HepG2 (cell line): ENCODE measurements around the gene MIDN. TPM values are rescaled to one million over a fixed set of nuclear protein-coding genes. Genes with fewer than 3 reads are reported as not detected.

Source experiments
- EHMT2 ChIP-seq: fragments of 200-600 bp; sonication (generic); IDR thresholded peaks from 2 replicates; pipeline ENCODE4 v1.7.0; 2017; ENCODE audit warnings: antibody characterized with exemption, low read depth, low read length, borderline replicate concordance
- GABPA ChIP-seq, 2 experiments: IDR thresholded peaks; 2 replicates each; pipeline ENCODE4 v1.6.1; 2011 to 2016; ENCODE audit warnings: low read depth in 2 of 2, low read length in 1 of 2, missing biosample characterization in 1 of 2, missing genetic modification characterization in 1 of 2
- ISX ChIP-seq: sonication (generic); formaldehyde crosslinking; conservative IDR thresholded peaks from 2 replicates; pipeline ENCODE4 v1.5.0; 2020; ENCODE audit warnings: missing genetic modification reagents
- KLF13 ChIP-seq: sonication (generic); formaldehyde crosslinking; IDR thresholded peaks from 2 replicates; pipeline ENCODE4 v1.4.0; 2020; ENCODE audit warnings: mild to moderate bottlenecking, missing genetic modification reagents
- KLF16 ChIP-seq, 2 experiments: sonication (generic) in 1 of 2; formaldehyde crosslinking in 1 of 2; IDR thresholded peaks; 2 replicates each; pipeline versions ENCODE4 v1.6.1 to v1.8.0; 2016 to 2023; ENCODE audit warnings: missing genetic modification reagents in 2 of 2, missing compliant biosample characterization in 1 of 2
- KMT2A ChIP-seq: sonication (generic); formaldehyde crosslinking; IDR thresholded peaks from 2 replicates; pipeline ENCODE4 v1.4.0; 2020; ENCODE audit warnings: missing genetic modification reagents
- MAFF ChIP-seq: IDR thresholded peaks from 2 replicates; pipeline ENCODE4 v1.6.1; 2011; ENCODE audit warnings: low read depth, low read length, improper control_type of control experiment
- MAZ ChIP-seq, 2 experiments: sonication (generic) in 1 of 2; formaldehyde crosslinking in 1 of 2; IDR thresholded peaks; 2 replicates each; pipeline versions ENCODE4 v1.5.0 to v1.6.1; 2012 to 2020; ENCODE audit warnings: low read depth in 2 of 2, mild to moderate bottlenecking in 2 of 2, borderline replicate concordance in 1 of 2, improper control_type of control experiment in 1 of 2, low read length in 1 of 2, missing genetic modification reagents in 1 of 2, moderate library complexity in 1 of 2
- MTA1 ChIP-seq: sonication (generic); formaldehyde crosslinking; IDR thresholded peaks from 2 replicates; pipeline ENCODE4 v1.4.0; 2020; ENCODE audit warnings: missing genetic modification reagents, mild to moderate bottlenecking, borderline replicate concordance
- MTA3 ChIP-seq: sonication (generic); formaldehyde crosslinking; IDR thresholded peaks from 2 replicates; pipeline ENCODE4 v1.4.0; 2020; ENCODE audit warnings: missing genetic modification reagents
- NR2F2 ChIP-seq: IDR thresholded peaks from 2 replicates; pipeline ENCODE4 v1.6.1; 2012; ENCODE audit warnings: low read depth, inconsistent platforms, borderline replicate concordance
- REXO4 ChIP-seq: sonication (generic); formaldehyde crosslinking; IDR thresholded peaks from 2 replicates; pipeline ENCODE4 v1.8.0; 2022; ENCODE audit warnings: missing genetic modification reagents, mild to moderate bottlenecking, borderline replicate concordance
- SAP130 ChIP-seq: IDR thresholded peaks from 2 replicates; pipeline ENCODE4 v1.6.1; 2016; ENCODE audit warnings: low read depth
- STAT6 ChIP-seq: sonication (generic); formaldehyde crosslinking; IDR thresholded peaks from 2 replicates; pipeline ENCODE4 v1.4.0; 2020; ENCODE audit warnings: missing genetic modification reagents, mild to moderate bottlenecking, borderline replicate concordance
- SYNCRIP ChIP-seq: fragments of 200-400 bp; formaldehyde crosslinking; IDR thresholded peaks from 2 replicates; pipeline ENCODE4 v1.6.1; 2018; ENCODE audit warnings: mild to moderate bottlenecking, low read depth, low read length; ENCODE audit not compliant: insufficient read depth
- TFE3 ChIP-seq: IDR thresholded peaks from 2 replicates; pipeline ENCODE4 v1.6.1; 2016
- THRA ChIP-seq: sonication (generic); formaldehyde crosslinking; IDR thresholded peaks from 2 replicates; pipeline ENCODE4 v1.4.0; 2020; ENCODE audit warnings: missing genetic modification reagents, borderline replicate concordance
- ZFP82 ChIP-seq: sonication (generic); formaldehyde crosslinking; IDR thresholded peaks from 2 replicates; pipeline ENCODE4 v1.5.1; 2020; ENCODE audit warnings: mild to moderate bottlenecking, missing genetic modification reagents, borderline replicate concordance
- ZFX ChIP-seq: sonication (generic); formaldehyde crosslinking; IDR thresholded peaks from 2 replicates; pipeline ENCODE4 v1.4.0; 2020; ENCODE audit warnings: mild to moderate bottlenecking, low read depth, missing genetic modification reagents, moderate library complexity
- ZNF317 ChIP-seq: sonication (generic); formaldehyde crosslinking; IDR thresholded peaks from 2 replicates; pipeline ENCODE4 v1.5.0; 2020; ENCODE audit warnings: mild to moderate bottlenecking, missing genetic modification reagents
- ZNF430 ChIP-seq: sonication (generic); formaldehyde crosslinking; IDR thresholded peaks from 2 replicates; pipeline ENCODE4 v1.9.0; 2021; ENCODE audit warnings: mild to moderate bottlenecking, missing genetic modification reagents
- ZNF451 ChIP-seq: sonication (generic); formaldehyde crosslinking; IDR thresholded peaks from 2 replicates; pipeline ENCODE4 v1.5.0; 2020; ENCODE audit warnings: mild to moderate bottlenecking, missing genetic modification reagents
- ZSCAN9 ChIP-seq: IDR thresholded peaks from 2 replicates; pipeline ENCODE4 v1.6.1; 2016; ENCODE audit warnings: borderline replicate concordance
- polyA plus RNA-seq, 8 experiments: library from polyadenylated mRNA; depleted of rRNA in 3 of 8; stranded (reverse) in 7 of 8; unstranded in 1 of 8; fragments of >200 nt; fragmentation: Illumina TruSeq in 4 of 8; extraction: Trizol in 4 of 8; gene quantifications; 2 replicates each; pipeline versions ENCODE4 v1.2.1 to v1.2.3, GENCODE V29; 2011 to 2016; ENCODE audit warnings: low read depth in 4 of 8, missing spikeins in 1 of 8, mixed read lengths in 1 of 8; ENCODE audit not compliant: insufficient read depth in 1 of 8
- total RNA-seq, 5 experiments: library from RNA; depleted of rRNA; stranded (reverse); fragments of >200 nt; fragmentation: Illumina TruSeq; extraction: Trizol; gene quantifications; 2 replicates each; pipeline ENCODE4 v1.2.3, GENCODE V29; 2016; ENCODE audit warnings: low read depth in 1 of 5

Gene MIDN
- total and polyA plus RNA-seq, 2 of the 13 experiments (the other 11 are each of a cell fraction or from before 2014, with no cell fraction given) = 8.4 to 18.0 TPM

GRCh38 chr19:1205114-1206099 is 43.0 kb upstream of the MIDN start, which contains the start of gene STK11 (continued):
- peak; percentile 60 for TF ChIP-seq THRA
- TF ChIP-seq GABPA (IDR thresholded peaks at IDR 0.05; ENCODE audit: low read depth, low read length) = no peak
- peak; percentile 26; the same call in 1 of the 2 replicates for TF ChIP-seq GABPA (CRISPR knock-in tag; IDR thresholded peaks at IDR 0.05; ENCODE audit: low read depth)
- no peak for TF ChIP-seq ZNF451
- TF ChIP-seq MAFF = no peak
- TF ChIP-seq MTA1 = peak; percentile 78; the same call in 1 of the 2 replicates
- TF ChIP-seq ZFP82 (CRISPR knock-in tag) = no peak
- peak; percentile 80 for TF ChIP-seq NR2F2
- peak; percentile 52; the same call in 1 of the 2 replicates for TF ChIP-seq KMT2A (CRISPR knock-in tag)
- TF ChIP-seq REXO4 (CRISPR knock-in tag) = no peak
- peak in 1 of 2 experiments; percentile 72; a peak in 1 of 4 replicates for TF ChIP-seq KLF16 (CRISPR knock-in tag; IDR thresholded peaks at IDR 0.05)
- TF ChIP-seq ZSCAN9 (CRISPR knock-in tag) = 0 out of 2 replicates have a peak, but pooled peaks have one; percentile 32
- peak; percentile 73; the same call in 1 of the 2 replicates for TF ChIP-seq TFE3 (CRISPR knock-in tag)
- TF ChIP-seq SYNCRIP = no peak
- 0 out of 2 replicates have a peak, but pooled peaks have one; percentile 60 for TF ChIP-seq ZNF430 (CRISPR knock-in tag)
- TF ChIP-seq SAP130 (CRISPR knock-in tag) = peak; percentile 89
- TF ChIP-seq ZFX (CRISPR knock-in tag) = peak; percentile 73
- no peak for TF ChIP-seq KLF13 (CRISPR knock-in tag)
- no peak for TF ChIP-seq EHMT2
- TF ChIP-seq STAT6 = 0 out of 2 replicates have a peak, but pooled peaks have one; percentile 28
- TF ChIP-seq MTA3 (CRISPR knock-in tag) = no peak
- TF ChIP-seq ISX (CRISPR knock-in tag) = no peak
- peak; percentile 67; the same call in 1 of the 2 replicates for TF ChIP-seq MAZ (IDR thresholded peaks at IDR 0.05; ENCODE audit: borderline replicate concordance, low read depth, low read length)
- TF ChIP-seq MAZ (CRISPR knock-in tag; IDR thresholded peaks at IDR 0.05; ENCODE audit: low read depth) = peak; percentile 76
- TF ChIP-seq ZNF317 = 0 out of 2 replicates have a peak, but pooled peaks have one; percentile 51
